Suppressor macrophage (primary cell): ENCODE measurements around the gene PHC3.
A peak's percentile ranks its signal among the peaks of the same experiment; 100 is the strongest.
"Not testable (repeated sequence)": the region's sequence is repeated elsewhere in the genome, so short reads cannot be mapped to it uniquely, and the experiment has no call there.

Experiments used
- DNase-seq, 4 experiments: peaks; one replicate each; pipeline ENCODE4 v3.0.0-alpha.2; 2020 to 2022

The PHC3 gene

GRCh38 chr3:170128977-170129431 is 52.5 kb downstream of the PHC3 start:
- peak in 1 of 4 experiments; percentile 4 for DNase-seq

- DNase-seq: peak; percentile 3 to 27 (median 21)
Measured at GRCh38 chr3:170128259-170128976, 53.1 kb downstream of the PHC3 start.

DNA sequence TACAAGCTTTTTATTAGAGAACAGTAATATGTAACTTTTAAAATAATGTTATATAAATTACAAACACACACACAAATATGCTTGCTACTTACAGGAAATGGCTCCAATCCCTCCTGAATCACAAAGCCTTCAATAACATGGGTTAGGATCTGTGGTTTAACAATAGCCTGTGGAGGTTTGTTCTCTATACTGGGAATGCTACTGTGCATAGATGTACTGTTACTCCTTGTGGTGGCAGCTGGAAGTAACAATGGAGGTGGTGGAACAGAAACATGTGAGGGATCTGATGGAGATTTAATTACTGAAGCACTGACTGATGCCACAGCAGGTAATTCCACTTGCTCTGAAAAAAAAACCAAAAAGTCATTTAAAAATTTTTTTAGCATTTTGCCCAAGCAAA is 64.4 kb downstream of the PHC3 start:
- DNase-seq: peak in 2 of 4 experiments; percentile 2 to 20

DNA sequence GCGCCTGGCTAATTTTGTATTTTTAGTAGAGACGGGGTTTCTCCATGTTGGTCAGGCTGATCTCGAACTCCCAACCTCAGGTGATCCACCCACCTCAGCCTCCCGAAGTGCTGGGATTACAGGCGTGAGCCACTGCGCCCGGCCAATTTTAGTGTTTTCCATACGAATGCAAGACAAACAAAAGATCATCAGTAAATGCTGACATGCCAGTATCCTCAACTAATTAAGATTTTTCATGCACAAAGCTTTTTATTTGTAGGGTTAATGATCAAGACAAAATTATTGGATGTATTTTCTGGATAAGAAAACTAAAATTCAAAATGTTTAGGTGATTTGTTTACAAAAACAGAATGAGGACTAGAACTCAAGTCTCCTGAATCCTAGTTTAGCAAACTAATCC is 67.4 kb downstream of the PHC3 start:
- DNase-seq: not testable (repeated sequence)

DNA sequence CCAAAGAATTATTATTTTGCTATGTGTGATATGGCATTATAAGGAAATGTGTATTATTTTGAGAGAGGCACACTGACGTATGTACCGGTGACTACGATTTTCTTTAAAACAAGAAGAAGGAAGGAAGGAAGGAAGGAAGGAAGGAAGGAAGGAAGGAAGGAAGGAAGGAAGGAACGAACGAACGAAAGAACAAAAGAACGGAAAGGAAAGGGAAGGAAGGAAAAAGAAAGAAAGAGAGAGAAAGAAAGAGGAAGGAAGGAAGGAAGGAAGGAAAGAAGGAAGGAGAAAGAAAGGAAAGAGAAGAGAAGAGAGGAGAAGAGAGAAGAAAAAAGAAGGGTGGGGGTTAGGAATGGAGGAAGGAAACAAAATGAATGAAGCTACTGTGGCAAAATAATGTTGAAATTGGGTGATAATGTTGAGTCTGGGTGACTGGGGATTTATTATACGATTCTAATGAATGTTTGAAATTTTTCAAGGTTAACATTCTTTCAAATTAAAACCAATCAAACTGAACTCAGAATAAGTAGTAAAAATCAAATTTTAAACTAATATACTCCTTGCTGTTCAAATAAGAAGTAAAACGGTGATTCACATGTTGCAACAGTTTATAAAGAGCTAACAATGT is 70.3 kb downstream of the PHC3 start:
- no peak for DNase-seq

- DNase-seq: no peak
Measured at GRCh38 chr3:170109579-170110293, 71.8 kb downstream of the PHC3 start.

DNA sequence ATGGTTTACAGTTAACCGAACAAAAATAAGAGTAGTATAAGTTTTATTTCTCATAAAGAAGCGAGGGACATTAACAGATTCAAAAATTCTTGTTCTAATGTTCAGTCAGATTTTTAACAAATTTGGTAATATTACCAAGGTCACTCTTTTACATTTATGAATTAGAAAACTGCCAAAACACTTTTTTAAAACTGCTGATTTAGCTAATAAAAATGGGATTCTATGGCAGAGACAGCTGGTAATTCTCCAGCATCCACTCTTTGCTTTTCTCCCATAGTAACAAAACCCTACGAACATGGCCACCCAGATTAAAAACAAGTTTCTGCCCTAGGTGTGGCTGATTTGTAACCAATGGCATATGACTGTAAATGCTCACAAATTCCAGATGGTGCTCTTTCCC is 72.6 kb downstream of the PHC3 start:
- DNase-seq: no peak

DNA sequence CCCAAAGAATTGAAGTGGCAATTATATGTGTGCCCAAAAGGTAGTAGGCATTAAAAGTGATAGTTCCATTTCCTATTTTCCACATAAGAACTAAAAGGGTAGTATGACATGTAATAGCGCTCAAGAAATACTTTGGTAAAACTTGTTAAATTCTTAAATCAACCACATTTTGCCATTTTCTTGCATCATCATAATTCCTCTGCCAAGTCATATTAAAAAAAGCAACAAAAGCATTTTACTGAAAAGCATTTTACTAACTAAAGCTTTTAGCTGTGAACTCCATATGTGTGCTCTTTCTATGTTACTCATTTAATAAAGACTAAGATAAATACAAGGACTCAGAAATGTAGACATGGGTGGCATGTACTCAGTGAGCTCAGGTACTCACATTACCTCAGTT is 73.6 kb downstream of the PHC3 start:
- DNase-seq: no peak

- no peak for DNase-seq
Measured at GRCh38 chr3:170102431-170102830, 79.1 kb downstream of the PHC3 start.

- no peak for DNase-seq
Measured at GRCh38 chr3:170100944-170101343, 80.6 kb downstream of the PHC3 start.

DNA sequence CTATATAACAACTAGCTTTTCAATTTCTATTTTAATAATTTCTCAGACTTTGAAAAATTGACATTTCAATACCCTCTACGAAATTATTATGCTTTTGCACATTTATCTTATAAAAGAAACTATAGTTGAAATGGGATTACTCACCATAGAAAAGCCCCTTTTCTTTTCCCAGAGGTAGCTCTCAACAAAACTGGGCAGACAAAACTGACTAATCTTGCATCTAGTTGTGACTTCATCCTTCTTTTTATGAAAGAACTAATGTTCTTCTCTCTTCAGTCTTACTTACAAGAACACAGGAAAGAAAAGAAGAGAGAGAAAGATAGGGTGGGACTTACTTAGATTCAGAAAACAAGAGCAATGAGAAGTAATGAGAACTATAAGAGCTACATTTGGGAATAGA is 82.8 kb downstream of the PHC3 start:
- DNase-seq: no peak

DNA sequence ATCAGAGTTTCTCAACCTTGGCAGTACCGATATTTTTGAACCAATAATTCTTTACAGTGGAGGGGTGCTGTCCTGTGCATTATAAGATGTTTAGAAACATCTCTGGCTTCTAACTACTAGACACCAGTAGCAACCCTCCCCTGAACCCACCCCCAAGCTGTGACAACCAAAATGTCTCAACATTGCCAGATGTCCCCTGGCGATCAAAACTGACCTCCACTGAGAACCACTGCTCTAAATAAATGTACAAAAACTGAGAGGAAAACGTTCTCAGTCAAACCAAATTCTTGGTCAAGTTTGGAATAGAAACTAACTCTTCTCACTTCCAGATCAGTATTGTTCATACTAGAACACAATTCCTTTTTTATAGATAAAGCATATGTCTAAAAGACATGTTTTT is 85.2 kb downstream of the PHC3 start:
- DNase-seq: no peak

GRCh38 chr3:170095771-170096170 is 85.8 kb downstream of the PHC3 start:
- no peak for DNase-seq

DNA sequence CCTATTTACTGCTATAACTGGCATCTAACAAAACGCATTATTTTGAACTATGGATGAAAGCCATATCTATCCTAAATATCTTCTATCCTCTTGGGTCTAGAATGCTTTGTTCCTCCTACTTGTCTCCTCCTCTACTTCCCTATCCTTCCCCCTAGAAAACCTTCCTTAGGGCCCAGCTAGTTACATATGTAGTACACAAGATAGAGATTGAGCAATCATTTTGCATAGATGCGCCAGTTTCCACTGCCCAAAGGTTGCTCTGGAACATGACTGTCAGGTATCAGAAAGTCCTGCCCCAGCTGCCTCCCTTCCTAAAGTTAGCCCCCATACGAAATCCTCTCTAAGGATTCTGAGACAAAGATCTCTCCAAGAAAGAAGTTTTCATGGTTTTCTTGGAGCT is 88.6 kb downstream of the PHC3 start:
- peak in 2 of 4 experiments; percentile 5 to 30 for DNase-seq

DNA sequence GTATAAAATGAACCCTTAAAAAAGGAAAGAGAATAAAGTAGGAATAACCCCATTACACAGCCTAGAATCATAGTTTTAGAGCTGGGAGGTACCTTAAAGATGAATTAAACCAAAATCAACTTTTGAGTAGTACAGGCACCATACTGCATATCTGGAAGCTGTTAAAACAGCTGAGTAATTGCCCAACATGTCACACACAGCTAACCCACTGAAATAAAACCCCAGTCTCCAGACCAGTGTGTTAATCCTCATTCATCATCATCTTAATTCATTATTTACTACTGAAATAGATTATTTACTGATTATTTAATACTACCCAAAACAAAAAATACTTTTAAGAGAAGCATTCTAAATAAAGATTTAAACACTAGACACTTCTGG is 90.9 kb downstream of the PHC3 start:
- no peak for DNase-seq

GRCh38 chr3:170089862-170090600 is 91.5 kb downstream of the PHC3 start:
- no peak for DNase-seq

GRCh38 chr3:170085396-170085795 is 96.1 kb downstream of the PHC3 start:
- no peak for DNase-seq

DNA sequence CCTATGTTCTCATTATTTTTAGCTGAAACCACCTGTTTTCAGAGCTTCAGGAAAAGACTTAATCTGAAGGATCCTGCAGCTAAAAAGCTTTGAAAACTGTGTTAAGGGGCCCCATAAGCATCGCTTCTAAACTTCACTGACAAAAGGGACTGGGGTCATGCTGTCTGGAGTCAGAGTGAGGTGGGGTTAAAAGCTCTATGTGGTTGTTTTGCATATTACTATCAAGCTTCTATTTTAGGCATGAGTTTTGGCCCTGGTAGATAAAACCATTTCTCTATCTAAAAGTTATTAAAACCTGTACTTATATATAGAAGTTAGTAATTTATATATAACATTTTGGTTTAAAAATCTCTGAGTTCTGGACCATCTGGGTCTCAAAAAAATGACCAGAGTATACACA is 98.2 kb downstream of the PHC3 start:
- DNase-seq: no peak

GRCh38 chr3:170081079-170081741 is 100.3 kb downstream of the PHC3 start:
- no peak for DNase-seq

GRCh38 chr3:170080605-170081004 is 100.9 kb downstream of the PHC3 start:
- no peak for DNase-seq

DNA sequence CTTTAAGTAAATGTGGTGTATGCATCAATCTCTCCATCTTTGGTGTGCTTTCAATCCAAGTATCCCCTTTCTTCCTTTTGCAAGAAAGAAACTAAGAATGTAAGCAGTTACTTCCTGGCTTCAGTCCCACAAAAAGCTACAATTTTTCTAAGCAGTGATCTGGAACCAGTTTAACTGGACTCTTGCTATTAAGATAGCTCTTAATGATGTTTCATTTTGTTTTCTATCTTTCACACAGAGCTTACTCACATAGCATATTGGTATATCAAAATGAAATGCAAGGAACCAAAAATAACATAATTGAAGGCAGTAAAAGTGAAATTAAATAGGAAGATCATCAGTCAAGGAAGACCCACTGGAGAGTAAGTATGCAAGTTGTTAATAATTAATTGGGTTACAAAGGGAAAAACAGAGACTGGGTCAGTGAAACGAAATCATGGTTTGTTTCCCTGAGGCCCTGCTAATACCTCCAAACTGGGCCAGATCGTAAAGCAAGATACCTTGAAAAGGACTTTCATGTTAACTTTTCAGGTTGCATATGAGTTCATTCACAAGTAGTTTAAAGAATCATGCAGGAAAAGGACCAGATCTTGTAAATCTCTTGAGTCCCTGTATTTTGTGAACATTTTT is 101.9 kb downstream of the PHC3 start:
- no peak for DNase-seq
